IMR-90 (cell line): Measurements from ENCODE around the gene RBP5. TPM values are rescaled to one million over a fixed set of nuclear protein-coding genes. Genes with fewer than 3 reads are reported as not detected.

Experiments used
- ATAC-seq: fragments of 200-7000 bp; cut with Tn5 transposase; 2 replicates; pipeline ENCODE4 v1.9.1; 2020; ENCODE audit warnings: low read depth, mild to moderate bottlenecking, moderate library complexity
- BruUV-seq: library from RNA; stranded (reverse); fragments of 400-500 nt; replicated peaks from 2 replicates; lab custom pipeline; 2021; lab: Mats Ljungman, UMichigan
- CTCF ChIA-PET: fragments of 300-600 bp; formaldehyde crosslinking; extraction: SDS; loops from one replicate; lab custom pipeline; 2021; ENCODE audit warnings: antibody characterized with exemption; lab: Yijun Ruan, JAX
- POLR2A ChIA-PET: fragments of 300-600 bp; sonication (Branson Sonifier 250); formaldehyde crosslinking; loops from one replicate; lab custom pipeline; 2022; ENCODE audit warnings: antibody characterized with exemption; ENCODE audit not compliant: unreplicated experiment; lab: Charles Lee
- DNase-seq: peaks from one replicate; pipeline ENCODE4 v3.0.0; 2013
- H2AFZ ChIP-seq: replicated peaks from 2 replicates; pipeline ENCODE3; 2013; ENCODE audit warnings: low read length, mild to moderate bottlenecking; ENCODE audit not compliant: poor library complexity
- H2AK5ac ChIP-seq: 2 replicates; pipeline ENCODE4 v1.6.1; 2013; ENCODE audit warnings: low read depth, low read length, inconsistent platforms
- H2AK9ac ChIP-seq: replicated peaks from 2 replicates; pipeline ENCODE3; 2013; ENCODE audit warnings: mild to moderate bottlenecking, low read depth, low read length, moderate library complexity; ENCODE audit not compliant: poor library complexity
- H2BK120ac ChIP-seq: 2 replicates; pipeline ENCODE4 v1.6.1; 2013; ENCODE audit warnings: low read depth, low read length, inconsistent platforms
- H2BK15ac ChIP-seq: 3 replicates; pipeline ENCODE4 v1.6.1; 2013; ENCODE audit warnings: low read depth, low read length, inconsistent platforms
- H2BK20ac ChIP-seq: 2 replicates; pipeline ENCODE4 v1.6.1; 2013; ENCODE audit warnings: low read depth, mild to moderate bottlenecking, inconsistent platforms, low read length, moderate library complexity
- H2BK5ac ChIP-seq: 2 replicates; pipeline ENCODE4 v1.6.1; 2013; ENCODE audit warnings: mild to moderate bottlenecking, low read depth, low read length, inconsistent platforms; ENCODE audit not compliant: poor library complexity, severe bottlenecking
- H3K14ac ChIP-seq: replicated peaks from 2 replicates; pipeline ENCODE4 v1.6.1; 2013; ENCODE audit warnings: low read depth, low read length, inconsistent platforms
- H3K18ac ChIP-seq: 2 replicates; pipeline ENCODE4 v1.6.1; 2013; ENCODE audit warnings: low read depth, low read length, control low read depth
- H3K23ac ChIP-seq: 2 replicates; pipeline ENCODE4 v1.6.1; 2013; ENCODE audit warnings: low read depth, low read length, inconsistent platforms
- H3K27ac ChIP-seq: 2 replicates; pipeline ENCODE4 v1.5.1; 2013; ENCODE audit warnings: mild to moderate bottlenecking, control low read depth, low read length; ENCODE audit not compliant: insufficient read depth
- H3K27me3 ChIP-seq: 2 replicates; pipeline ENCODE4 v1.6.1; 2013; ENCODE audit warnings: low read length; ENCODE audit not compliant: control insufficient read depth, insufficient read depth
- H3K36me3 ChIP-seq: 2 replicates; pipeline ENCODE4 v1.6.1; 2013; ENCODE audit warnings: low read length, mixed read lengths; ENCODE audit not compliant: control insufficient read depth, insufficient read depth
- H3K4ac ChIP-seq: 2 replicates; pipeline ENCODE4 v1.6.1; 2013; ENCODE audit warnings: low read depth, low read length, inconsistent platforms
- H3K4me1 ChIP-seq: 2 replicates; pipeline ENCODE4 v1.6.1; 2013; ENCODE audit warnings: low read length, mixed read lengths; ENCODE audit not compliant: control insufficient read depth, insufficient read depth
- H3K4me2 ChIP-seq: 2 replicates; pipeline ENCODE4 v1.6.1; 2013; ENCODE audit warnings: low read depth, mild to moderate bottlenecking, control low read depth, low read length, moderate library complexity
- H3K4me3 ChIP-seq: 2 replicates; pipeline ENCODE4 v1.5.1; 2013; ENCODE audit warnings: low read depth, mild to moderate bottlenecking, control low read depth, low read length, moderate library complexity; ENCODE audit not compliant: insufficient read depth
- H3K56ac ChIP-seq: 2 replicates; pipeline ENCODE4 v1.6.1; 2013; ENCODE audit warnings: low read length, inconsistent platforms; ENCODE audit not compliant: insufficient read depth; ENCODE audit errors: extremely low read depth
- H3K79me1 ChIP-seq, 2 experiments: 2 replicates each; pipeline ENCODE4 v1.6.1; 2013; ENCODE audit warnings: low read length in 2 of 2, inconsistent platforms in 1 of 2, low read depth in 1 of 2
- H3K9ac ChIP-seq: 2 replicates; pipeline ENCODE4 v1.6.1; 2013; ENCODE audit warnings: low read depth, low read length, control low read depth
- H3K9me1 ChIP-seq: 2 replicates; pipeline ENCODE4 v1.6.1; 2013; ENCODE audit warnings: low read length, inconsistent platforms; ENCODE audit not compliant: insufficient read depth
- H3K9me3 ChIP-seq: 2 replicates; pipeline ENCODE4 v1.6.1; 2013; ENCODE audit warnings: low read length; ENCODE audit not compliant: control insufficient read depth, insufficient read depth
- H4K20me1 ChIP-seq: 2 replicates; pipeline ENCODE4 v1.6.1; 2013; ENCODE audit warnings: low read length, inconsistent platforms; ENCODE audit not compliant: insufficient read depth
- H4K5ac ChIP-seq: 2 replicates; pipeline ENCODE4 v1.6.1; 2013; ENCODE audit warnings: mild to moderate bottlenecking, low read depth, low read length, control low read depth
- H4K8ac ChIP-seq, 2 experiments: 2 replicates each; pipeline ENCODE4 v1.6.1; 2013; ENCODE audit warnings: low read depth in 2 of 2, low read length in 2 of 2, control low read depth in 1 of 2, inconsistent platforms in 1 of 2
- H4K91ac ChIP-seq: 2 replicates; pipeline ENCODE4 v1.6.1; 2013; ENCODE audit warnings: low read depth, low read length, inconsistent platforms; ENCODE audit not compliant: insufficient read depth
- BHLHE40 ChIP-seq: fragments of 150-350 bp; IDR thresholded peaks from 2 replicates; pipeline ENCODE4 v1.6.1; 2016; ENCODE audit warnings: mild to moderate bottlenecking, low read depth, low read length
- CEBPB ChIP-seq: IDR thresholded peaks from 2 replicates; pipeline ENCODE4 v1.6.1; 2012; ENCODE audit warnings: low read depth, low read length, improper control_type of control experiment
- WGBS, 2 experiments: methylation state at CpG; one replicate each; pipeline versions ENCODE4 v1.1.5 to v1.1.7; 2013; ENCODE audit warnings: missing lambda C conversion rate in 2 of 2; ENCODE audit not compliant: insufficient read length in 1 of 2; ENCODE audit errors: extremely low coverage in 2 of 2; 5-methylcytosine and 5-hydroxymethylcytosine counted together
- dilution Hi-C: fragments of 300-500 bp; cut with HindIII; formaldehyde crosslinking; loops from one replicate; pipeline ENCODE4 v1.14.3; 2018; ENCODE audit warnings: low sequenced_read_pairs; ENCODE audit not compliant: unreplicated experiment
- in situ Hi-C: fragments of 300-500 bp; cut with MboI; formaldehyde crosslinking; loops from 3 replicates; pipeline ENCODE4 v1.14.3; 2019; ENCODE audit warnings: low sequenced_read_pairs, inconsistent platforms, mixed read lengths
- intact Hi-C: fragments of 100-400 bp; cut with micrococcal nuclease; formaldehyde crosslinking; loops from 2 replicates; pipeline ENCODE4 v1.10.0; 2022
- polyA plus RNA-seq, 3 experiments: library from polyadenylated mRNA; depleted of rRNA; stranded (reverse); fragments of >200 nt; gene quantifications; 2 replicates each; pipeline ENCODE4 v1.2.3, GENCODE V29; 2012; ENCODE audit warnings: low replicate concordance in 1 of 3
- total RNA-seq: library from RNA; depleted of rRNA; stranded (reverse); fragments of >200 nt; gene quantifications from 2 replicates; pipeline ENCODE4 v1.2.3, GENCODE V29; 2012

Gene RBP5
- total and polyA plus RNA-seq, 2 of the 4 experiments (the other 2 are of a cell fraction): 0.15 TPM; not detected in 1

- no peak for DNase-seq
- TF ChIP-seq BHLHE40 (no peak), CEBPB (no peak)
- no peak overlapping the region for H2BK120ac ChIP-seq
- H2BK5ac ChIP-seq: no peak overlapping the region
- no peak overlapping the region for H3K9ac ChIP-seq
- intact Hi-C loops (no loop called here), dilution Hi-C loops (no loop called here), in situ Hi-C loops (no loop called here)
- H3K56ac ChIP-seq: no peak overlapping the region
- H2BK20ac ChIP-seq: no peak overlapping the region
- peaks cover 13% of the 10 kb centered on the region for H3K36me3 ChIP-seq
- no peak for ATAC-seq
- POLR2A ChIA-PET: no interaction called here
- TSS peak; percentile 9 for BruUV-seq
- no peak overlapping the region for H3K4ac ChIP-seq
- CTCF ChIA-PET: no interaction called here
- no peak overlapping the region for H3K4me3 ChIP-seq
- no peaks in the 10 kb centered on the region for H4K20me1 ChIP-seq
- WGBS, 2 experiments: 80% methylated on average over 13 of the region's 19 CpGs; no CpG with 5 or more reads in 1 of the 2 experiments
- no peak overlapping the region for H2AK5ac ChIP-seq
- peak overlapping the region; percentile 65 for H2AK9ac ChIP-seq
- no peaks in the 10 kb centered on the region for H3K27me3 ChIP-seq
- no peak overlapping the region for H3K23ac ChIP-seq
- H4K91ac ChIP-seq: no peak overlapping the region
- H3K4me2 ChIP-seq: no peak overlapping the region
- no peak overlapping the region for H4K8ac ChIP-seq
- H2BK15ac ChIP-seq: no peak overlapping the region
- peaks cover 8% of the 10 kb centered on the region for H3K9me1 ChIP-seq
- no peak overlapping the region for H3K14ac ChIP-seq
- no peaks in the 10 kb centered on the region for H3K9me3 ChIP-seq
- no peak overlapping the region for H3K27ac ChIP-seq
- peaks cover 12% of the 10 kb centered on the region for H3K4me1 ChIP-seq
- H2AFZ ChIP-seq: peak overlapping the region; percentile 73
- peaks cover 3 to 5% of the 10 kb centered on the region in 2 experiments for H3K79me1 ChIP-seq
- no peak overlapping the region for H3K18ac ChIP-seq
- H4K5ac ChIP-seq: no peak overlapping the region
These were observed 31.7 kb downstream of the RBP5 start for GRCh38 chr12:7096979-7097378.
